BLaER1 treated with 17β-estradiol and CSF1 and Interleukin-3, amounts not matched to agents 10 nM and 100 nM (cell line): ENCODE results near the gene ENTPD3.
"Not testable (repeated sequence)": the region's sequence is repeated elsewhere in the genome, so short reads cannot be mapped to it uniquely, and the experiment has no call there.

Source experiments
- H3K27ac ChIP-seq, 11 experiments: shearing (Covaris generic); formaldehyde crosslinking; 2 replicates each; pipeline ENCODE4 v1.8.1; 2022
- H3K27me3 ChIP-seq, 11 experiments: shearing (Covaris generic); formaldehyde crosslinking; 2 replicates each; pipeline ENCODE4 v1.8.1; 2022
- H3K36me3 ChIP-seq, 11 experiments: shearing (Covaris generic); formaldehyde crosslinking; 2 replicates each; pipeline ENCODE4 v1.8.1; 2022
- H3K4me1 ChIP-seq, 10 experiments: shearing (Covaris generic); formaldehyde crosslinking; 2 replicates each; pipeline ENCODE4 v1.8.1; 2022
- H3K4me2 ChIP-seq, 11 experiments: shearing (Covaris generic); formaldehyde crosslinking; 2 replicates each; pipeline ENCODE4 v1.8.1; 2022
- H3K4me3 ChIP-seq, 10 experiments: shearing (Covaris generic); formaldehyde crosslinking; 2 replicates each; pipeline ENCODE4 v1.8.1; 2022
- H3K9ac ChIP-seq, 11 experiments: shearing (Covaris generic); formaldehyde crosslinking; 2 replicates each; pipeline ENCODE4 v1.8.1; 2022
- H3K9me3 ChIP-seq, 11 experiments: shearing (Covaris generic); formaldehyde crosslinking; replicated peaks in 1 of 11; 2 replicates each; pipeline ENCODE4 v1.8.1; 2022
- H4K20me1 ChIP-seq, 11 experiments: shearing (Covaris generic); formaldehyde crosslinking; 2 replicates each; pipeline ENCODE4 v1.8.1; 2022
- Cebpa-rat ChIP-seq, 11 experiments: shearing (Covaris generic); IDR thresholded peaks; 2 replicates each; pipeline ENCODE4 v1.8.1; 2022

Gene ENTPD3

DNA sequence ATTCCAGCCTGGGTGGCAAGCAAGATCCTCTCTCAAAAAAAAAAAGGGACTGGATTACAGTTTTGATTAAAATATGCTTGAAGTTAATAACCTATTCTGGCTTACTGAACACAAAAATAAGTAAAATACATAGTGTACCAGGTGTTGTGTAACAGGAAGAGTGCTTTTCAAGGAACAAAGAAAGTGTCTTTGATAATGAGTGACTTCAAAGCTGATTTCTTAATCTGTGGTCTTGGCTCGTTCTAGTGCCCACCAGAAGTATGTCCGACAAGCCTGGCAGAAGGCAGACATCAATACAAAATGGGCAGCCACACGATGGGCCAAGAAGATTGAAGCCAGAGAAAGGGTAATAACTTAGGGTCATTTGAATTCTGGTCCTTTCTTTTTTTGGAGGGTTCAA is 74.2 kb downstream of the ENTPD3 start:
- Histone ChIP-seq H3K27ac (peak overlapping the region in 1 of 11 experiments; percentile 12; a peak in 1 of 22 replicates), H3K36me3 (peaks cover 74 to 86% (median 85%) of the 10 kb centered on the region in 11 experiments), H3K4me1 (peaks cover 20 to 56% (median 46%) of the 10 kb centered on the region in 10 experiments), H3K9me3 (no peaks in the 10 kb centered on the region), H3K9ac (peak overlapping the region in 4 of 11 experiments; percentile 3 to 53 (median 16); a peak in 4 of 22 replicates), H3K4me2 (peak overlapping the region in 8 of 11 experiments; percentile 2 to 94 (median 80); a peak in 11 of 22 replicates), H3K4me3 (no peak overlapping the region), H4K20me1 (peaks cover 25 to 90% (median 79%) of the 10 kb centered on the region in 11 experiments; a peak in 21 of 22 replicates), H3K27me3 (no peaks in the 10 kb centered on the region)
- TF ChIP-seq Cebpa-rat (IDR thresholded peaks at IDR 0.05), result no peak

GRCh38 chr3:40462838-40463237 is 75.9 kb downstream of the ENTPD3 start:
- H3K4me3 ChIP-seq, H3K9me3 ChIP-seq, H3K27ac ChIP-seq, H3K27me3 ChIP-seq, H3K9ac ChIP-seq: not testable (repeated sequence)
- Histone ChIP-seq H3K36me3 (peaks cover 82 to 100% (median 98%) of the 10 kb centered on the region in 11 experiments), H4K20me1 (peaks cover 23 to 97% (median 94%) of the 10 kb centered on the region in 11 experiments; a peak in 21 of 22 replicates), H3K4me2 (peak overlapping the region in 1 of 11 experiments; percentile 11; a peak in 2 of 22 replicates), H3K4me1 (peaks cover 15 to 51% (median 41%) of the 10 kb centered on the region in 10 experiments)

DNA sequence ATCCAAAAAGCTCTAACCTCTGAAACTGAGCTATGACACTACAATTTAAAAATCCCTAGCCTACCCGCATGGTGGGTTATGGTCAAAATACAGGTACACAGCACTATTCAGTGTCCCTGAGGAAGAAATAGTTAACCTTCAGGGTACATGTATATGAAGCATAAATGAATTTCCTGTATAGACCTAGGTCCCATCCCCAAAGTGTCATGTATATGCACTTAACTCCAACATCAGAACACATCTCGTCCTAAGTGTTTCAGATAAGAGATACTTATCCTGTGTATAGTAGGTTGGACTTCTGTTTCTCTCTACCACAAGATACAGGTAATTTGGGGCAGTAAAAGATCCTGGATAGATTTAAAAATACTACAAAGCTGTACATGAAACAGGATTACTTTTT is 76.6 kb downstream of the ENTPD3 start:
- H3K27me3 ChIP-seq, result no peaks in the 10 kb centered on the region
- H3K4me3 ChIP-seq, result no peak overlapping the region
- H3K9ac ChIP-seq, result no peak overlapping the region
- peaks cover 8 to 46% (median 36%) of the 10 kb centered on the region in 10 experiments for H3K4me1 ChIP-seq
- no peaks in the 10 kb centered on the region for H3K9me3 ChIP-seq
- no peak overlapping the region for H3K27ac ChIP-seq
- H3K4me2 ChIP-seq, result no peak overlapping the region; a peak in 1 of 22 replicates
- TF ChIP-seq Cebpa-rat (IDR thresholded peaks at IDR 0.05), result no peak
- peaks cover 15 to 96% (median 88%) of the 10 kb centered on the region in 11 experiments; a peak in 21 of 22 replicates for H4K20me1 ChIP-seq
- peaks cover 80 to 99% (median 95%) of the 10 kb centered on the region in 11 experiments for H3K36me3 ChIP-seq

DNA sequence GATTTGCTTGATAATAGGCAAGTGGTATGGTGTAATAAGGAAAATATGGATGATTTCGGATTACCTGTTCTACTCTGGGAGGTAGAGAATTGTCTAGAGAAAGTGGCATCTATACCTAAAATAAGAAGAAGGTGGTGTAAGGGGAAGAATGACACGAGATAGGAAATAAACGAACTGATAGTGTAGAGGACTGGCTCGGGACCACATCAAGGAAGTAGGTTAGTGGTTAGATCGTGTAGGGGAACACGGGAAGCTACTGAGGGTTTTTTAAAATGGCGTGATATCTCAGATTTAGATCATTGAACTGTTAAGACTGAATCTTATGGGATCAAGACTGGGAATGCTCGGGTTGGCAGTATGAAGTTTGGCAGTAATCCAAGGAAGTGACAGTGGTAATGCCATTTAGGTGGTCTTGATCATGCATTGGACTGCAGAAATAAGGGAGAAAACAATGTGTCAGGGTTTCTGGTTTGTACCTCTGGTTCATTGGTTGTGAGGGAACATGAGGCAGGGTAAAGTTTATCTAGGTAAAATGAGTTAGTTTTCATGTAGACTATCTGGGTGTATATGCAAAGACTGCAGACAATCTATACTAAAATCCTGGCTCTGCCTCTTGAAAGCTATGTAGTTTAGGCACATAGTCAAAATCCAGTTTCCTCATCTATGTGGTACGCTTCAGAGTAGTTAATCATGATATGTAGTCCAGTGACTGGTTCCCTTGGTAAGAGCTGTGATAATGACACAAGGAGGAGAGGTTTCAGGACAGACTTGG is 77.5 kb downstream of the ENTPD3 start:
- Histone ChIP-seq H3K4me2 (no peak overlapping the region; a peak in 1 of 22 replicates), H3K9me3 (no peaks in the 10 kb centered on the region), H3K4me3 (no peak overlapping the region), H3K27ac (peak overlapping the region in 2 of 11 experiments; percentile 2 to 7; a peak in 1 of 22 replicates), H3K36me3 (peaks cover 70 to 92% (median 86%) of the 10 kb centered on the region in 11 experiments), H3K4me1 (peaks cover 0 to 37% (median 26%) of the 10 kb centered on the region in 10 experiments; a peak in 17 of 20 replicates), H4K20me1 (peaks cover 6 to 86% (median 79%) of the 10 kb centered on the region in 11 experiments; a peak in 21 of 22 replicates), H3K27me3 (no peaks in the 10 kb centered on the region), H3K9ac (peak overlapping the region in 1 of 11 experiments; percentile 3; a peak in 1 of 22 replicates)
- TF ChIP-seq Cebpa-rat (IDR thresholded peaks at IDR 0.05), result no peak

DNA sequence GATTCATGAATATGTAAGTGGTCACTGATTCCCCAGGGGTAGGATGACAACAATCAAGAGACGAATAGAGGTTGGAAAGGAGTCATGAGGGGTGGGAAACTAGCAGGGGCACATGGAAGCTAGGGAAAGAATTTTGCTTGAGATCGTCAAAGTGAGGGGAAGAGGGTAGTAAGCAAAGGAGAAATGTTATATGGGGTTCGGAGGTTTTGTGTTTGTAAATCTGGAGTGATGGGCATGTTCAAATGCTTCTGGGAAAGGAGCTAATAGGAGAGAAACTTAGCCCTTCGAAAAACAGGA is 78.1 kb downstream of the ENTPD3 start:
- H3K4me3 ChIP-seq, result no peak overlapping the region
- H4K20me1 ChIP-seq, result peaks cover 6 to 81% (median 73%) of the 10 kb centered on the region in 11 experiments; a peak in 21 of 22 replicates
- TF ChIP-seq Cebpa-rat (IDR thresholded peaks at IDR 0.05), result no peak
- peaks cover 66 to 87% (median 80%) of the 10 kb centered on the region in 11 experiments for H3K36me3 ChIP-seq
- no peaks in the 10 kb centered on the region for H3K9me3 ChIP-seq
- H3K4me1 ChIP-seq, result peaks cover 0 to 33% (median 23%) of the 10 kb centered on the region in 10 experiments; a peak in 16 of 20 replicates
- no peak overlapping the region for H3K4me2 ChIP-seq
- H3K27me3 ChIP-seq, result no peaks in the 10 kb centered on the region
- no peak overlapping the region for H3K9ac ChIP-seq
- 0 out of 22 replicates have a peak overlapping the region, but pooled peaks of 1 of the 11 experiments have one; percentile 2 for H3K27ac ChIP-seq

DNA sequence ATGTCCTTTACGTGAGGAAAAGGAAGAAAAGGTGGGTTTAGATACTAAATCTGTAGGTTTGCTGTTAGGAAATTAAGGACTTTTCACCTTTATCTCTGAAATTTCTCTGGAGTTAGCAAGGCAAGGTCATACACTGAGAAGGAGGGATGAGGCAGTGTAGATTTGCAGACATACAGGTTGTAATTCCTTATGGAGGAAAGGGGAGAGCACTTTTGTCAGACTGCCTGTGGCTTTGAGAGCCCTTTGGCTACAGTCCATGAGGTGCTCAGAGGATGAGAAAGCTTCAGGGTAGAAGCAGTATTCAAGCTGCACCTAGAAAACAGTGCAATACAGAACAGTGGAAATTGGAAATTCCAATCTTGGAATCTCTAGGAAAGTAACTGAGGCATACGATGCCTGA is 78.5 kb downstream of the ENTPD3 start:
- Histone ChIP-seq H3K9ac (no peak overlapping the region), H3K4me3 (no peak overlapping the region), H3K9me3 (no peaks in the 10 kb centered on the region), H3K4me1 (peaks cover 0 to 29% (median 19%) of the 10 kb centered on the region in 10 experiments; a peak in 15 of 20 replicates), H3K36me3 (peaks cover 62 to 83% (median 76%) of the 10 kb centered on the region in 11 experiments), H3K27me3 (no peaks in the 10 kb centered on the region), H3K27ac (no peak overlapping the region), H4K20me1 (peaks cover 6 to 77% (median 69%) of the 10 kb centered on the region in 11 experiments; a peak in 21 of 22 replicates), H3K4me2 (no peak overlapping the region)
- TF ChIP-seq Cebpa-rat (IDR thresholded peaks at IDR 0.05), result no peak

DNA sequence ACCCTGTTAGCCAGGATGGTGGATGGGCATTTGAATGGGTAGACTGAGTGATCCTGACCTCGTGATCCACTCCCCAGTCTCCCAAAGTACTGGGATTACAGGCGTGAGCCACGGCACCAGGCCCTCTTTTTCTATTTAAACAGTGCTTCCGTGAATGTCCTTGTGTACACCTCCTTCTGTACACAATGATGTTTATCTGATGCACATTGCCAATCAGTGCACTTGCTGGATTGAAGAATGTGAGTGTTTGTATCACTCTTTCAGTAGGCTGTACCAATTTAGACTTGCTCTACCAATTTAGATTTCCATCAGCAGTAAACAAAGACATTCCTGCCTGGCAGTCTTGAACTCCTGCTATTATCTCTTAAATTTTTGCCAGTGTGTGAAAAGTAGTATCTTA is 81.0 kb downstream of the ENTPD3 start:
- no peak for TF ChIP-seq Cebpa-rat (IDR thresholded peaks at IDR 0.05)
- H3K9ac ChIP-seq, result no peak overlapping the region
- peaks cover 36 to 57% (median 51%) of the 10 kb centered on the region in 11 experiments for H3K36me3 ChIP-seq
- no peak overlapping the region for H3K27ac ChIP-seq
- peaks cover 0 to 51% (median 44%) of the 10 kb centered on the region in 11 experiments; a peak in 20 of 22 replicates for H4K20me1 ChIP-seq
- H3K9me3 ChIP-seq, result no peaks in the 10 kb centered on the region
- H3K27me3 ChIP-seq, result no peaks in the 10 kb centered on the region
- no peak overlapping the region for H3K4me3 ChIP-seq
- peaks cover 0 to 14% (median 8%) of the 10 kb centered on the region in 10 experiments; a peak in 7 of 20 replicates for H3K4me1 ChIP-seq
- H3K4me2 ChIP-seq, result no peak overlapping the region

GRCh38 chr3:40470701-40471100 is 83.7 kb downstream of the ENTPD3 start:
- H3K4me3 ChIP-seq, result no peak overlapping the region
- peaks cover 11 to 30% (median 24%) of the 10 kb centered on the region in 11 experiments; a peak in 21 of 22 replicates for H3K36me3 ChIP-seq

More at GRCh38 chr3:40470701-40471100, 83.7 kb downstream of the ENTPD3 start:
- H3K4me2 ChIP-seq, result no peak overlapping the region
- H3K27me3 ChIP-seq, result no peaks in the 10 kb centered on the region
- peaks cover 0 to 25% (median 17%) of the 10 kb centered on the region in 11 experiments; a peak in 13 of 22 replicates for H4K20me1 ChIP-seq
- TF ChIP-seq Cebpa-rat (IDR thresholded peaks at IDR 0.05), result no peak
- no peaks in the 10 kb centered on the region for H3K9me3 ChIP-seq
- H3K4me1 ChIP-seq, result no peaks in the 10 kb centered on the region
- H3K9ac ChIP-seq, result no peak overlapping the region
- H3K27ac ChIP-seq, result no peak overlapping the region
